ENCODE results near the gene UBTD1. TPM values are rescaled to one million over a fixed set of nuclear protein-coding genes. Genes with fewer than 3 reads are reported as not detected.
"Not testable (repeated sequence)": the region's sequence is repeated elsewhere in the genome, so short reads cannot be mapped to it uniquely, and the experiment has no call there.

Gene UBTD1
- total RNA-seq, 1 donor from 2014 or later = 11.6 TPM

DNA sequence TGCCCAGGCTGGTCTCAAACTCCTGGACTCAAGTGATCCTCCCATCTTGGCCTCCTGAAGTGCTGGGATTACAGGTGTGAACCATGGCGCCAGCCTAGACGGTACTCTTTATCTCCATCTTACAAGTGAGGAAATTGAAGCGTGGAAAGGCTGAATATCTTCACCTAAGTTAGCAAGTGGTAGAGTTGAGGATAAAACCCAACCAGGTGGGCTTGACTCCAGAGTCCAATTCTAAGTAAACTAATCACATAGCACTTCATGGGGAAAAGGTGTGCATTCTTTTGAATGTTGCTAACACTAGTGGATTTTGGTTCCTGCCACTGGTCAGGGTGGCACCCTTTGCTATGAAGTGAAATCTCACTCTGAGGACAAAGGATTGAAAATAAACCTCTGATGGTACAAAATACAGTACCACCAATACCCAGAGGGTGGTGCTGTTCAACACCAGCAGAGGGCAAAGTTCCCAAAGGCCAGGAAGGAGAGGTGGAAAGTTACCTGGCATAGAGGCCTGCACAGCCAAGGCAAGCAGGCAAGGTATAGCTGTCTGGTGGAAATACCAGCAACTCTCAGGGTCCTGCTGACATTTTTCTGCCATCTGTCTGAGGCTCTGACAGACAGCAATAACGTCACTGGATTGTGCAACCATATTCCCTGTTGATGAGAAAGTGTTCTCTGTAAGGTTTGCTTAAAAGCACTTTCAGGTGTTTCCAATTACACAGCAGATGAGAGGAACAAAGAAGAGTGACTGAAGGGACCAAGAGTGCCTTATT, 35.2 kb upstream of the UBTD1 start:
- H3K36me3 Mint-ChIP-seq = peaks cover 29% of the 10 kb centered on the region
- TF ChIP-seq, protein P1, sequence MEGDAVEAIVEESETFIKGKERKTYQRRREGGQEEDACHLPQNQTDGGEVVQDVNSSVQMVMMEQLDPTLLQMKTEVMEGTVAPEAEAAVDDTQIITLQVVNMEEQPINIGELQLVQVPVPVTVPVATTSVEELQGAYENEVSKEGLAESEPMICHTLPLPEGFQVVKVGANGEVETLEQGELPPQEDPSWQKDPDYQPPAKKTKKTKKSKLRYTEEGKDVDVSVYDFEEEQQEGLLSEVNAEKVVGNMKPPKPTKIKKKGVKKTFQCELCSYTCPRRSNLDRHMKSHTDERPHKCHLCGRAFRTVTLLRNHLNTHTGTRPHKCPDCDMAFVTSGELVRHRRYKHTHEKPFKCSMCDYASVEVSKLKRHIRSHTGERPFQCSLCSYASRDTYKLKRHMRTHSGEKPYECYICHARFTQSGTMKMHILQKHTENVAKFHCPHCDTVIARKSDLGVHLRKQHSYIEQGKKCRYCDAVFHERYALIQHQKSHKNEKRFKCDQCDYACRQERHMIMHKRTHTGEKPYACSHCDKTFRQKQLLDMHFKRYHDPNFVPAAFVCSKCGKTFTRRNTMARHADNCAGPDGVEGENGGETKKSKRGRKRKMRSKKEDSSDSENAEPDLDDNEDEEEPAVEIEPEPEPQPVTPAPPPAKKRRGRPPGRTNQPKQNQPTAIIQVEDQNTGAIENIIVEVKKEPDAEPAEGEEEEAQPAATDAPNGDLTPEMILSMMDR (conservative IDR thresholded peaks at IDR 0.05) = peak; percentile 91
- DNase-seq (ENCODE audit: extremely low spot score, unreplicated experiment) = no peak
- no peaks in the 10 kb centered on the region for H3K27me3 Mint-ChIP-seq
- H3K27ac Mint-ChIP-seq = peak overlapping the region; percentile 75
- peaks cover 11% of the 10 kb centered on the region for H3K4me1 Mint-ChIP-seq (ENCODE audit: unreplicated experiment)
- H3K9me3 Mint-ChIP-seq = no peaks in the 10 kb centered on the region
- H3K4me3 Mint-ChIP-seq = no peak overlapping the region

DNA sequence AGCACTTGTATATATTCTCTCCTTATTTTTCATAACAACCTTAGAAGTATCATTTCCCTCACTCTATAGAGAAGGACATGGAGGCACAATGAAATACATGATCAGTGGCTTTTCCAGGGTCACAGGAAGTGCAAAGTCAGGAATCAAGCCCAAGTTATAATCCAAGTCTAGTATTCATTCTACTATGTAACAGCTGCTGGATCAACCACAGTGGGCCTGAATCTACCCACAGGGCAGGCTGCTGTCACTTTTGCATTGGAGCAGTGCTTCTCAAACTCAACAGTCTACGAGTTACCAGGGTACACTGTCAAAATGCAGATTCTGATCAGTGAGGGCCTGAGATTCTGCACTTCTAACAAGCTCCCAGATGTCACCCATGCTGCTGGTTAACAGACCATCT, 34.5 kb upstream of the UBTD1 start:
- DNase-seq (ENCODE audit: extremely low spot score, unreplicated experiment) = no peak
- peaks cover 24% of the 10 kb centered on the region for H3K36me3 Mint-ChIP-seq

DNA sequence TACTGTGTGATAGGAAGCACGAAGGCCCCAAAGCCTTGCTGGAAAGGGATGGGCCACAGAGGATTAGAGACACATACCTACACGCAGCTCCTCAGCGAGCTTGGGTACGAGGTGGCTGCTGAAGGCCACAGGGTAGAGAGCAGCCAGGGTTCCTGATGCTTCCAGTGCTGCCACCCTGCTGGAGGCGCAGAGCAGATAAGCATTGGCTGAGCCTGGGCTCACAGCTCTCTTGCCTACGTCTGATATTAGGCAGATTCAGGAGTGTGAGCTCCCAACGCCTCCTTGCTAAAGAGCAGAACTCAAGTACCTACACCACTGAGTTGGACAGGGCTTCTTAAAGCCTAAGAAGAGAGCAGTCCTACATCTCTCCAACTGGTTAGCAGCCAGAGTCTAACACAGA, 32.7 kb upstream of the UBTD1 start:
- H3K36me3 Mint-ChIP-seq = peaks cover 18% of the 10 kb centered on the region
- no peak overlapping the region for H3K27ac Mint-ChIP-seq
- no peak overlapping the region for H3K4me3 Mint-ChIP-seq
- TF ChIP-seq, protein P1 (conservative IDR thresholded peaks at IDR 0.05) = no peak
- no peaks in the 10 kb centered on the region for H3K27me3 Mint-ChIP-seq
- H3K4me1 Mint-ChIP-seq (ENCODE audit: unreplicated experiment) = peaks cover 11% of the 10 kb centered on the region
- no peaks in the 10 kb centered on the region for H3K9me3 Mint-ChIP-seq
- no peak for DNase-seq (ENCODE audit: extremely low spot score, unreplicated experiment)

More for the DNA sequence above, 34.5 kb upstream of the UBTD1 start:
- TF ChIP-seq, protein P1 (conservative IDR thresholded peaks at IDR 0.05) = no peak
- Mint-ChIP-seq H3K27ac (peak overlapping the region; percentile 75), H3K9me3 (no peaks in the 10 kb centered on the region), H3K4me3 (no peak overlapping the region), H3K4me1 (ENCODE audit: unreplicated experiment) (peaks cover 11% of the 10 kb centered on the region), H3K27me3 (no peaks in the 10 kb centered on the region)

DNA sequence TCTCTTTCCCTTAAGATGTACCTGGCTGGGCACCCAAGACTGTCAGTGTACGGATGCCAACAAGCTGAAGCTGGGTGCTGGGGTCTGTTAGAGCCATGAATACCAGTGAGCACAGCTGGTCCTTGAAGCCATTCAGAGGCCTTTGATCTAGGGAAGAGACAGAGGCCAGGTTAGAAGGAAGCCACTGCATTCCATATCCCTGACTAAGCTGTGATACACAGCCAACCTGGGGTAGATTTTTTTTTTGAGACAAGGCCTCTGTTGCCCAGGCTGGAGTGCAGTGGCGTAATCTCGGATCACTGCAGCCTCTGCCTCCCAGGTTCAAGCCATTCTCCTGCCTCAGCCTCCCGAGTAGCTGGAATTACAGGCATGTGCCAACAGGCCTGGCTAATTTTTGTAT, 32.0 kb upstream of the UBTD1 start:
- Mint-ChIP-seq H3K27ac (peak overlapping the region; percentile 37), H3K4me3 (no peak overlapping the region), H3K36me3 (peaks cover 21% of the 10 kb centered on the region), H3K9me3 (no peaks in the 10 kb centered on the region), H3K4me1 (ENCODE audit: unreplicated experiment) (peaks cover 11% of the 10 kb centered on the region), H3K27me3 (no peaks in the 10 kb centered on the region)
- DNase-seq (ENCODE audit: extremely low spot score, unreplicated experiment) = no peak
- TF ChIP-seq, protein P1 (conservative IDR thresholded peaks at IDR 0.05) = no peak

DNA sequence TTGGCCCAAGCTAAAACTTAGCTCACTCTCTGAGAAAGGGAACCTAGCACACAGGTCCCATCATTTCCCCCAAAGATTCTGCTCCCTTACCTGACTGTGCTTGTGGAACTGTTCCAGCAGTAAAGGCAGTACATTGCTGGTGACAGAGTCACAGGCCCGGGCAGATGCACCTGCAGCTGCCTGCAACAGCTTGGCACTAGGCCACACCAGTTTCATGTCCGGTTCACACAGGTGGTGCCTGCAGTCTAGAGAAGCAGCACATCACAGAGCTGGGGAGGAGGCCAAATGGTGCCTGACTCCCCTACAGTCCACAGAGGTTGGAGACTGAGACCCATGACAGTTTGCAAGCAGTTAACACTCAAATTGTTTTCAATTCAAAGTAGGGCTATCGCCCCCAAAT, 30.6 kb upstream of the UBTD1 start:
- no peak for DNase-seq (ENCODE audit: extremely low spot score, unreplicated experiment)
- no peak overlapping the region for H3K27ac Mint-ChIP-seq
- H3K27me3 Mint-ChIP-seq = no peaks in the 10 kb centered on the region
- H3K4me3 Mint-ChIP-seq = no peak overlapping the region
- no peaks in the 10 kb centered on the region for H3K9me3 Mint-ChIP-seq
- H3K36me3 Mint-ChIP-seq = peaks cover 24% of the 10 kb centered on the region
- H3K4me1 Mint-ChIP-seq (ENCODE audit: unreplicated experiment) = peaks cover 11% of the 10 kb centered on the region
- TF ChIP-seq, protein P1 (conservative IDR thresholded peaks at IDR 0.05) = no peak

DNA sequence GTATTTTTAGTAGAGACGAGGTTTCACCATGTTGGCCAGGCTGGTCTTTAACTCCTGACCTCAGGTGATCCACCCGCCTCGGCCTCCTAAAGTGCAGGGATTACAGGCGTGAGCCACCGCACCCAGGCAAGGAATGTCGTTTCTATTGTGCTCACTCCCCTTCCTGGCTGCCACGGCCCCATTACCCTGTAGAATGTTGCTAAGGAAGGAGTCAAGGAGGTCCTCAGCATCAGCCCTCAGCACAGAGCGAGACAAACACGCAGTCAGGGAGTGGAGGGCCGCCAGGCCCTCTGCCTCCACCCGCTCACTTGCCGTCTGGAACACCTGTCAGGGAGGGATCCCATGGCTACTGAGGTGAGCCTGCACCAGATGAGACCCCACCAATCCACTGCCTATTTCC, 29.9 kb upstream of the UBTD1 start:
- not testable (repeated sequence) for H3K9me3 Mint-ChIP-seq; H3K4me3 Mint-ChIP-seq; H3K27me3 Mint-ChIP-seq; DNase-seq (ENCODE audit: extremely low spot score, unreplicated experiment); H3K4me1 Mint-ChIP-seq (ENCODE audit: unreplicated experiment)
- peaks cover 25% of the 10 kb centered on the region for H3K36me3 Mint-ChIP-seq
- peak overlapping the region; percentile 74 for H3K27ac Mint-ChIP-seq

Measured in type B pancreatic cell (in vitro differentiated cells).